WERI-Rb-1 (cell line): ENCODE measurements around the gene GNG7.
"Not testable (repeated sequence)": the region's sequence is repeated elsewhere in the genome, so short reads cannot be mapped to it uniquely, and the experiment has no call there.

Experiments used
- DNase-seq: peaks from one replicate; pipeline ENCODE4 v3.0.0-alpha.2; 2020
- H3K27ac ChIP-seq: fragments of 250-450 bp; sonication (Bioruptor Pico); 2 replicates; pipeline ENCODE4 v1.5.1; 2020; ENCODE audit warnings: mild to moderate bottlenecking, moderate library complexity
- H3K27me3 ChIP-seq: fragments of 250-450 bp; sonication (Bioruptor Pico); 2 replicates; pipeline ENCODE4 v1.5.1; 2021; ENCODE audit warnings: mild to moderate bottlenecking, low read depth, moderate library complexity; ENCODE audit not compliant: insufficient read depth, severe bottlenecking
- H3K36me3 ChIP-seq: fragments of 250-450 bp; sonication (Bioruptor Pico); 2 replicates; pipeline ENCODE4 v1.5.1; 2020; ENCODE audit warnings: mild to moderate bottlenecking, moderate library complexity
- H3K4me3 ChIP-seq: 2 replicates; pipeline ENCODE4 v1.5.1; 2011; ENCODE audit warnings: low read depth, mild to moderate bottlenecking, control low read depth, low read length
- H3K9me3 ChIP-seq: fragments of 250-450 bp; sonication (Bioruptor Pico); 2 replicates; pipeline ENCODE4 v1.5.1; 2021; ENCODE audit warnings: mild to moderate bottlenecking, moderate library complexity; ENCODE audit not compliant: severe bottlenecking
- TF ChIP-seq, protein P1 (sequence below): IDR thresholded peaks from 2 replicates; pipeline ENCODE4 v1.5.1; 2011; ENCODE audit warnings: low read depth, mild to moderate bottlenecking, control low read depth, inconsistent platforms, low read length

The GNG7 gene

DNA sequence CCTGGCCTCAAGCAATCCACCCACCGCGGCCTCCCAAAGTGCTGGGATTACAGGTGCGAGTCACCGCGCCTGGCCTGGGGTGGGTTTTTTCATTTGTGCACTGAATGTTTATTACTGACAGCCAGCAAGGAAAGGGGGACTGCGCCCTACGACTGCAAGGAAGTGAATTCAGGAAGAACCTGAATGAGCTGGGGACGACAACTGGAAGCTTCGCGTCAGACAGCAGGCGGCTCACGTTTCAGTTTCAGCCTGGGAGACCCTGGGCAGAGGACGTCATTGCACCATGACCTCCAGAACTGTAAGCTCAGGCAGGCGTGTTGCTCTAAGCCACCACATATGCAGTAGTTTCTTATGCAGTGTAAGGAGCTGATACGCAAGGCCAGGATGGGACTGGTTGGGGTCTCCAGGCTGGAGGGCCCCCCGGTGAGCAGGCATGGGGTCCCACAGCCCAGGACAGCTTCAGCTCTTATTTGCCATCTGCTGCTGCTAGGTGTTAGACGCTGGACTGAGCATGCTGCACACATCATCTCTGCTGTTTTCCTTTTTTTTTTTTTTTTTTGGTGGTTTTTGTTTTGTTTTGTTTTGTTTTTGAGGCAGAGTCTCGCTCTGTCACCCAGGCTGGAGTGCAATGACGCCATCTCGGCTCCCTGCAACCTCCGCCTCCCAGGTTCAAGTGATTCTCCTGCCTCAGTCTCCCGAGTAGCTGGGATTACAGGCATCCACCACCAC, 160.0 kb downstream of the GNG7 start:
- Histone ChIP-seq H3K9me3 (no peaks in the 10 kb centered on the region), H3K27ac (no peak overlapping the region)
- DNase-seq = no peak

DNA sequence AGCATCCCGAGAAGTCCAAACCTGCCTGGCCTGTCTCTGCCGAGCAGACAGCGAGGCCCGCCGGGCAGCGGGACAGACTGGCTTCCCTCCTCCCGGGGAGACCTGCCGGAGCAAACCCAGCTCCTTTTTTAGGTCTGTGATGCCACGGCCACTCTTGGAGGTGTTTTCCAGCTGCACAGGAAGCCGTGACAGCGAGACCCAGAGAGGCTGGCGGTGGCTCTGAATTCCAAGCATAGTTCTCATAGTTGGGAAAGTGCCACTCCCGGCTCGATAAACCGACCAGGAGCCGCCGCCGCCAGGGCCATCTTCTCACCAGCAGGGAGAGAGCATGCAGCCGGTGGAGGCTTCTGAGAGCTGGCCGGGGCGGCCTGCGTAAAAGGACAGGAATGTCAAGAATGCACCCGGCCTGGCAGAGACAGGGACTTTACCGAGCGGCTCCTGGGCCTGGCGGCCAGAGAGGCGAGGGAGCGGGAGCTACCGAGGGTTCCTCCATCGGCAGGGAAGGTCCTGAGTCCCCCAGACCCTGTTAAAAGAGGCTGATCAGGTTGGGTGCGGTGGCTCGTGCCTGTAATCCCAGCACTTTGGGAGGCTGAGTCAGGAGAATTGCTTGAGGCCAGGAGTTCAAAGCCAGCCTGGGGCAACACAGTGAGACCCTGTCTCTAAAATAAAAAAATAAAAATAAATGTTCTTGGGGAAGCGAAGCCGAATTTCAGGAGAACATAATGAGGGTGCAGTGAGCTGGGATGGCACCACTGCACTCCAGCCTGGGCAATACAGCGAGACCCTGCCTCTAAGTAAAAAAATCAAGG, 161.6 kb downstream of the GNG7 start:
- DNase-seq = no peak
- no peaks in the 10 kb centered on the region for H3K9me3 ChIP-seq
- no peak overlapping the region for H3K4me3 ChIP-seq
- H3K27me3 ChIP-seq = no peaks in the 10 kb centered on the region
- H3K36me3 ChIP-seq = no peaks in the 10 kb centered on the region
- TF ChIP-seq, protein P1, sequence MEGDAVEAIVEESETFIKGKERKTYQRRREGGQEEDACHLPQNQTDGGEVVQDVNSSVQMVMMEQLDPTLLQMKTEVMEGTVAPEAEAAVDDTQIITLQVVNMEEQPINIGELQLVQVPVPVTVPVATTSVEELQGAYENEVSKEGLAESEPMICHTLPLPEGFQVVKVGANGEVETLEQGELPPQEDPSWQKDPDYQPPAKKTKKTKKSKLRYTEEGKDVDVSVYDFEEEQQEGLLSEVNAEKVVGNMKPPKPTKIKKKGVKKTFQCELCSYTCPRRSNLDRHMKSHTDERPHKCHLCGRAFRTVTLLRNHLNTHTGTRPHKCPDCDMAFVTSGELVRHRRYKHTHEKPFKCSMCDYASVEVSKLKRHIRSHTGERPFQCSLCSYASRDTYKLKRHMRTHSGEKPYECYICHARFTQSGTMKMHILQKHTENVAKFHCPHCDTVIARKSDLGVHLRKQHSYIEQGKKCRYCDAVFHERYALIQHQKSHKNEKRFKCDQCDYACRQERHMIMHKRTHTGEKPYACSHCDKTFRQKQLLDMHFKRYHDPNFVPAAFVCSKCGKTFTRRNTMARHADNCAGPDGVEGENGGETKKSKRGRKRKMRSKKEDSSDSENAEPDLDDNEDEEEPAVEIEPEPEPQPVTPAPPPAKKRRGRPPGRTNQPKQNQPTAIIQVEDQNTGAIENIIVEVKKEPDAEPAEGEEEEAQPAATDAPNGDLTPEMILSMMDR = no peak
- H3K27ac ChIP-seq = no peak overlapping the region

More for the DNA sequence above, 160.0 kb downstream of the GNG7 start:
- Histone ChIP-seq H3K27me3 (no peaks in the 10 kb centered on the region), H3K4me3 (no peak overlapping the region), H3K36me3 (no peaks in the 10 kb centered on the region)
- TF ChIP-seq, protein P1 = no peak

DNA sequence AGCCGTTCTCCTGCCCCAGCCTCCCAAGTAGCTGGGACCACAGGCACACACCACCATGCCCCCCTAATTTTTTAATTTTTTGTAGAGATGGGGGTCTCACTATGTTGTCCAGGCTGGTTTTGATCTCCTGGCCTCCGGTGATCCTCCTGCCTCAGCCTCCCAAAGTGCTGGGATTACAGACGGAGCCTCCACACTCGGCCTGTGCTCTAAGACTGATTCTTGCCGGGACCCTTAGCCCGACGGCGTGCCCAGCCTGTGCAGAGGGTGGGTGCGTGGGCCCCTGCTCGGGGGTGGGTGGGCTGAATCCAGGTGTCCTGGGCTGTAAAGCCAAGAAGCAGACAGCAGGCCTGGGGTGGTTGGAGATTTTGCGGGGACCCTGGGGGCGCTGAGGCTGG, 162.2 kb downstream of the GNG7 start:
- Histone ChIP-seq H3K36me3 (no peaks in the 10 kb centered on the region), H3K4me3 (no peak overlapping the region), H3K27ac (no peak overlapping the region)

DNA sequence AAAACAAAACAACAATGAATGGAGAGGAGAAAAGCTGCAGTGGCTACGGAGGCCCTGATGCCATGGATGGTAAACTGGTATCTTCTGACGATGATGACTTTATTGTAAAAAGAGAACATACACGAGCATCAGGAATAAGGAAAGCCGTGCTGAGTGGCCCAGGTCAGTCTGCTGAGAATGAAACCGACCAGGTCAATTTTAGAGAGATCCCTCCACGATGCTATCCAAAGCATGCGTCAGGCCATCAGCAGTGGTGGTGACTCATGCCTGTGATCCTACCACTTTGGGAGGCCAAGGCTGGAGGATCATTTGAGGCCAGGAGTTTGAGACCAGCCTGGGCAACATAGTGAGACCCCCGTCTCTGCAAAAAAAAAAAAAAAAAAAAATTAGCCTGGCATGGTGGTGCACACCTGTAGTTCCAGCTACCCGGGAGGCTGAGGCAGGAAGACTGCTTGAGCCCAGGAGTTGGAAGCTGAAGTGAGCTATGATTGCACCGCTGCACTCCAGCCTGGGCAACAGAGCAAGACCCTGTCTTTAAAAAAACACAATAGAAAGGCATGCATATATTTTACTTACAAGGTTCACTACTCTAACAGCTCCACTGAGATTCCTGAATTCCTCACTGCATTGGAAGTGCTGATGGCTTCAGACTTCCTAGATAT, 164.3 kb downstream of the GNG7 start:
- DNase-seq = no peak
- TF ChIP-seq, protein P1 = no peak
- no peaks in the 10 kb centered on the region for H3K36me3 ChIP-seq
- peaks cover 11% of the 10 kb centered on the region for H3K9me3 ChIP-seq
- H3K27ac ChIP-seq = no peak overlapping the region
- H3K27me3 ChIP-seq = no peaks in the 10 kb centered on the region
- H3K4me3 ChIP-seq = no peak overlapping the region

More for the DNA sequence above, 162.2 kb downstream of the GNG7 start:
- TF ChIP-seq, protein P1 = no peak
- H3K9me3 ChIP-seq = no peaks in the 10 kb centered on the region
- H3K27me3 ChIP-seq = no peaks in the 10 kb centered on the region
- no peak for DNase-seq

DNA sequence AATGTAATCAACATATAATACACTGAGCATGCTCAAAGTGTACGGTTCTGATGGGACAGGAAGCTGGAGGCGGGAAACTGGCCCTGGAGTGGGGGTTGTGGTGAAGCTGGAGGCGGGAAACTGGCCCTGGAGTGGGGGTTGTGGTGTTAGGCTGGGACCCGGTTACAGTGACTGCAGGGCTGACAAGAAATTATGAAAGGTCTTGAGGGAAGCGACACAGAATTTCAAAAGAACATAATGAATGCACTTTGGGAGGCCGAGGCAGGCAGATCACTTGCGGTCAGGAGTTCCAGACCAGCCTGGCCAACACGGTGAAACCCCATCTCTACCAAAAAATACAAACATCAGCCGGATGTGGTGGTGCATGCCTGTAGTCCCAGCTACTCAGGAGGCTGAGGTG, 164.9 kb downstream of the GNG7 start:
- H3K27me3 ChIP-seq, DNase-seq, H3K4me3 ChIP-seq, H3K36me3 ChIP-seq, H3K27ac ChIP-seq: not testable (repeated sequence)
- peaks cover 12% of the 10 kb centered on the region for H3K9me3 ChIP-seq

DNA sequence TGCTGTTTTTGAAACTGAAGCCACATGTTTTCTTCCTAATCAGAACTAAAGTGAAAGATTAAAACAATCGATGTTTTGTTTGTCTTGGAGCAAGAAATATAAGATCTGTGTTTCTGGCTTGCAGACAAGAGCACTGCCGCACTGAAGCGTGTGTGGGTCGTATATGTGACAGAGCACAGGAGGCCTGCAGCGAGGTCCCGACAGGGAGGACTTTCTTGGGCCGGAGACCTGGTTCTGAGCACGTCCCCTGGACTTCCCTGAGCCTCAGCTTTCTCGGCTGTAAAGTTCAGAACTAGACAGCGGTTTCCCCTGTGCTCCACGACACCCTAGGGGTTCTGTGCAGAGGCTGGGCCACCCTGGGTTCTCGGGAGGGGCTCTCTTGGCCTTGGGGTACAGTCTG, 166.0 kb downstream of the GNG7 start:
- no peak for DNase-seq
- Histone ChIP-seq H3K27me3 (no peaks in the 10 kb centered on the region), H3K27ac (no peak overlapping the region), H3K36me3 (no peaks in the 10 kb centered on the region), H3K4me3 (no peak overlapping the region), H3K9me3 (peaks cover 17% of the 10 kb centered on the region)
- TF ChIP-seq, protein P1 = no peak
